Astrocyte of the cerebellum (primary cell): ENCODE results near the gene OBSCN.

Experiments used
- DNase-seq: peaks from one replicate; pipeline ENCODE4 v3.0.0-alpha.2; 2011; ENCODE audit warnings: low read depth
- H3K4me3 ChIP-seq: 2 replicates; pipeline ENCODE4 v1.5.1; 2011; ENCODE audit warnings: mild to moderate bottlenecking, low read depth, low read length, moderate library complexity
- in situ Hi-C: cut with HindIII; loops from 2 replicates; pipeline ENCODE4 v1.10.0; 2017; ENCODE audit warnings: low sequenced_read_pairs
- TF ChIP-seq, protein P1 (sequence below): IDR thresholded peaks from 2 replicates; pipeline ENCODE4 v1.5.1; 2012; ENCODE audit warnings: low read length, low read depth, moderate library complexity, mild to moderate bottlenecking; ENCODE audit errors: missing control alignments

OBSCN gene

DNA sequence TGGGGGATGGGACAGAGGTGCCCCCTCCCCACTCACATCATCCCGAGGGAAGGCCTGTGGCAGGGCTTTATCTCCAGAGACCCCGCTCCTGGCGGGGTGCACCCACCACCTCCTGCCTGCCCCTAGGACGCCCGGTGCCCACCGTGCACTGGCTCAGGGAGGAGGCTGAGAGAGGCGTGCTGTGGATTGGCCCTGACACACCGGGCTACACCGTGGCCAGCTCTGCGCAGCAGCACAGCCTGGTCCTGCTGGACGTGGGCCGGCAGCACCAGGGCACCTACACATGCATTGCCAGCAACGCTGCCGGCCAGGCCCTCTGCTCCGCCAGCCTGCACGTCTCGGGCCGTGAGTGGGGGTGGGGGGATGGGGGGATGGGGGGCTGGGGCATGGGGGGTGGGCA is 127.1 kb downstream of the OBSCN start:
- no peak for DNase-seq
- H3K4me3 ChIP-seq, result no peak overlapping the region
- TF ChIP-seq, protein P1, sequence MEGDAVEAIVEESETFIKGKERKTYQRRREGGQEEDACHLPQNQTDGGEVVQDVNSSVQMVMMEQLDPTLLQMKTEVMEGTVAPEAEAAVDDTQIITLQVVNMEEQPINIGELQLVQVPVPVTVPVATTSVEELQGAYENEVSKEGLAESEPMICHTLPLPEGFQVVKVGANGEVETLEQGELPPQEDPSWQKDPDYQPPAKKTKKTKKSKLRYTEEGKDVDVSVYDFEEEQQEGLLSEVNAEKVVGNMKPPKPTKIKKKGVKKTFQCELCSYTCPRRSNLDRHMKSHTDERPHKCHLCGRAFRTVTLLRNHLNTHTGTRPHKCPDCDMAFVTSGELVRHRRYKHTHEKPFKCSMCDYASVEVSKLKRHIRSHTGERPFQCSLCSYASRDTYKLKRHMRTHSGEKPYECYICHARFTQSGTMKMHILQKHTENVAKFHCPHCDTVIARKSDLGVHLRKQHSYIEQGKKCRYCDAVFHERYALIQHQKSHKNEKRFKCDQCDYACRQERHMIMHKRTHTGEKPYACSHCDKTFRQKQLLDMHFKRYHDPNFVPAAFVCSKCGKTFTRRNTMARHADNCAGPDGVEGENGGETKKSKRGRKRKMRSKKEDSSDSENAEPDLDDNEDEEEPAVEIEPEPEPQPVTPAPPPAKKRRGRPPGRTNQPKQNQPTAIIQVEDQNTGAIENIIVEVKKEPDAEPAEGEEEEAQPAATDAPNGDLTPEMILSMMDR, result no peak
- in situ Hi-C loops, result no loop called here

DNA sequence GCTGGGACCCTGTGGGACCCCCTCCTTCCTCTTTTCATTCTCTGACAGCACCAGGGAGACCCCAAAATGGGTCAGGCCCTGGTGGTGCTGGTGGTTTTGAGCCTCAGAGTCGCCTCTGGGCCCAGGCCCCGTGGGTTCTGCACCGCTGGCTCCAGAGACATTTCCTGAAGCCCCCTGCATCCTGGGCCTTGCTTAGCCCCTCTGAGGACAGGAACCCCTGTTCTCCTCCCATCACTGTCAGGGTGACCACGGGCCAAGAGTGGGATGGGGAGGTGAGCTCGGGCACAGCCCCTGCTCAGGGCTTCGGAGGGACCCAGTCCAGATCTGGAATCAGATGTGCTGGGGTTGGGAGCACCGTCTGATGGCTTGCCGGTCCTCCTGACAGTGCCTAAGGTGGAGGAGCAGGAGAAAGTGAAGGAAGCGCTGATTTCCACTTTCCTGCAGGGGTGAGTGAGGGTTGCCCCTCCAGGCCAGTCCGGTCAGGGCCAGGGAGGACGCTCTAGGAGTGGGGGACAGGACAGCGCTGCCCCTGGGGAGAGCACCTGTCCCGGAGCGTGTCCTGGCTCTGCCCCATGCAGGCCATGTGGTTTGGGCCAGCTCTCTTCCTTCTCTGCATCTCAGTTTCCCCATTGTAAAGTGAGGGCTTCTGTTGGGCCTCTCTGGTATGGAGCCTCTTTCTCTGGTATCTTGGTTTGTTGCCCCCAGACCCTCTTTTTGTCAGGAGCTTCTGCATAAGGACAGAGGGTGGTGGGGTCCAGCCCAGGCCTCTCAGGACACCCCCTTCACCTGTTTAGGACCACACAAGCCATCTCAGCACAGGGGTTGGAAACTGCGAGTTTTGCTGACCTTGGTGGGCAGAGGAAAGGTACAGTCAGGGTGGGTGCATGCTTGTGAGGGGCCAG is 127.8 kb downstream of the OBSCN start:
- in situ Hi-C loops, result no loop called here
- no peak for DNase-seq
- TF ChIP-seq, protein P1, result no peak
- H3K4me3 ChIP-seq, result no peak overlapping the region

DNA sequence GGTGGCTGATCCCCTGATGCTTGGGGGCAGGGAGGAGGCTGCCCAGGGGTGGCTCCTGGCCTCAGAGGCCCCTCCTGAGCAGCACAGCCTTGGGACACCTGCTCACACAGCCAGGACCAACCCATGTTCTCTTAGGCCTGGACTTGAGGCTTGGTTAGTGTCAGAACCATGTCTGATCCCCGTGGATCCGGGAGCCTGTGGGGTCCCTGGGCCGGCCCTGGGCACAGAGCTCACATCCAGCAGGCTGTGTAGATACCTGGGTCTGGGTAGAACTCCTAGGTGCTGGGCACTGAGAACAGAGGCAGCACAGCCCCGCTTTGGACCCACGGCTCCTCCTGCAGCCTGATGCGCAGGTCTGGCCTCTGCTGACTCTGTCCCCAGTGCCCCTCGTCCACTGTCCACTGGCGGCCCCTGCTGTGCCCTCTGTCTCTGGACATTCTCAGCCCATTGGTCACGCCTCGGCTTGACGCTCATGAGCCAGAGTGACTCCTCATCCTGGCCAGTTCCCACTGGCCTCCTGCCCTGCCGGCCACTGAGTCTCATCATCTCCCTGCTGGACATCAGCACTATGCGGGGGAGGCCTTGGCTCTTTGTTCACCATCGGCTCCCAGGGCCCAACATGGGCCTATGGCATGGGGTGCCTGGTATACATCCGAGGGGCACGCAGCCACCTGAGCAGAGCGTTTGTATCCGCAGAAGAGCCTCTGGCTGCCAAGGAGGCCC is 128.6 kb downstream of the OBSCN start:
- in situ Hi-C loops, result no loop called here
- TF ChIP-seq, protein P1, result no peak
- H3K4me3 ChIP-seq, result no peak overlapping the region
- no peak for DNase-seq

DNA sequence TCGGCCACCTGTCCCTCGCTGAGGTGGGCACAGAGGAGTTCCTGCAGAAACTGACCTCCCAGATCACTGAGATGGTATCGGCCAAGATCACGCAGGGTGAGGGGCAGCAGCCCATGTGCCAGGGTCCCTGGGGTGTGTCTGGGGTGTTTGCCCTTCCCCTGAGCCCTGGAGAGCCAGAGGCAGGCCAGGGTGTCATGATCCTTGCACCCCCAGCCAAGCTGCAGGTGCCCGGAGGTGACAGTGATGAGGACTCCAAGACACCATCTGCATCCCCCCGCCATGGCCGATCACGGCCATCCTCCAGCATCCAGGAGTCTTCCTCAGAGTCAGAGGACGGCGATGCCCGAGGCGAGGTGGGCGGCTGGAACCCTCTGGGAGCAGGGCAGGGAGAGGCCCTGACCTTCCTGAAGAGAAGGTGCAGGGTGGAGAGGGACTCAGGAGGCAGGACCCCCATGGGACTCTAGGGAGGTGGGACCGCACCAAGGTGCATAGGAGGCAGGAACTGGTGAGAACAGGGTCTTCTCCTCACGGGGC is 129.3 kb downstream of the OBSCN start:
- no peak overlapping the region for H3K4me3 ChIP-seq
- TF ChIP-seq, protein P1, result no peak
- no peak for DNase-seq
- in situ Hi-C loops, result no loop called here

DNA sequence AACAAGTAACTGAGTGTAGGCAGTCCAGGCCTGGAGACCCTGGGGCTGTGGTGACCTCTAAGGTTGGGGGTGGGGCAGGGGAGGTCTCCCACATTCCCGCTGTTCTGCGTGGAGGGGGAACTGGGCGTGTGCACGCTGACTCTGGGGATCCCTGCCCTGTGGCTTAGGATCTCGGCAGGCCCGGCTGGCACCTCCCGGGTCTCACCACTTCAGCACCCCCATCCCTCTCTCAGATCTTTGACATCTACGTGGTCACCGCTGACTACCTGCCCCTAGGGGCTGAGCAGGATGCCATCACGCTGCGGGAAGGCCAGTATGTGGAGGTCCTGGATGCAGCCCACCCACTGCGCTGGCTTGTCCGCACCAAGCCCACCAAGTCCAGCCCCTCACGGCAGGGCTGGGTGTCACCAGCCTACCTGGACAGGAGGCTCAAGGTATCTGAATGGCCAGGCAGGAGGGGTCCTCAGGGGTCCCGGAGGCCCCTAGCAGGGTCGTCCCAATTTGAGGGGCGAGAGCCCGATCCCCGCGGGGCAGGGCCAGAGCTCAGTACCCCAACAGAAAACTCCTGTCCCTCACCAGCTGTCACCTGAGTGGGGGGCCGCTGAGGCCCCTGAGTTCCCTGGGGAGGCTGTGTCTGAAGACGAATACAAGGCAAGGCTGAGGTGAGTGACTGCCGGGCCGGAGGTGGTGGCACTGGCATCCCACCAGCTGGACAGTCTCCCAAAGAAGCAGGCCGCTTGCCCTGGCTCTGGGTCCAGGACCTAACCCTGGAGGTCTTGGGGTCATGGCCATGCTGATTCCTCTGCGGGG is 130.1 kb downstream of the OBSCN start:
- no peak overlapping the region for H3K4me3 ChIP-seq
- in situ Hi-C loops, result no loop called here
- no peak for DNase-seq
- TF ChIP-seq, protein P1, result no peak

DNA sequence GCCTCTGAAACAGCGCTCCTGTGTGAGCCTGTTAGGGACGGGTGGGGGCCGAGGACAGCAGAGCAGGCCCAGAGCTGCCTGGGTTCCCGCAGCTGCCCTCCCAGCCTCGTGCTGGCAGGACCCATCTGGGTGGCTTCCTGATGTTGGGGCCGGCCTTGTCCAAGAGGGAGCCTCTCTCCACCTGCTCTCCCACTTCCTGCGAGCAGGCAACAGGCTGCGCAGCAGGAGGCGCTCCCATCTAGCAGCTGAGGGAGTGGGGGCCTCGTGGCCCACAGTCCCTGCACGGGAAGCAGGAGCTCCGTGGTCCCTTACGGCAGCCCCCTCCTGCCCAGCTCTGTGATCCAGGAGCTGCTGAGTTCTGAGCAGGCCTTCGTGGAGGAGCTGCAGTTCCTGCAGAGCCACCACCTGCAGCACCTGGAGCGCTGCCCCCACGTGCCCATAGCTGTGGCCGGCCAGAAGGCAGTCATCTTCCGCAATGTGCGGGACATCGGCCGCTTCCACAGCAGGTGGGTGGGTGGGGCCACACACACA is 130.7 kb downstream of the OBSCN start:
- no peak overlapping the region for H3K4me3 ChIP-seq
- in situ Hi-C loops, result no loop called here
- no peak for DNase-seq
- TF ChIP-seq, protein P1, result no peak
